HG03045 (cell line): Measurements from ENCODE around the gene CASK.

Experiments
- ATAC-seq: cut with Tn5 transposase; IDR thresholded peaks from one replicate; pipeline ENCODE4 v1.9.1; 2021; ENCODE audit warnings: mild to moderate bottlenecking, moderate library complexity; ENCODE audit not compliant: unreplicated experiment

Gene CASK

GRCh38 chrX:41923211-41923977 lies at the start of gene CASK:
CASK (minus strand) TSS chrX:41923554; CDS start chrX:41922988, 566 bp downstream.
- peak; percentile 90 for ATAC-seq

- no peak for ATAC-seq
These were observed 48.0 kb upstream of the CASK start for GRCh38 chrX:41971346-41971745.

- no peak for ATAC-seq
These were observed 47.1 kb upstream of the CASK start for GRCh38 chrX:41970419-41970818.

- ATAC-seq, result no peak
These were observed 40.0 kb upstream of the CASK start for GRCh38 chrX:41963348-41963747.

GRCh38 chrX:41960142-41960541 lies 36.8 kb upstream of the CASK start:
- ATAC-seq, result no peak

- no peak for ATAC-seq
These were observed 35.5 kb upstream of the CASK start for GRCh38 chrX:41958861-41959260.

GRCh38 chrX:41956027-41956426 lies 32.7 kb upstream of the CASK start:
- ATAC-seq, result no peak

- no peak for ATAC-seq
These were observed 28.7 kb upstream of the CASK start for GRCh38 chrX:41952102-41952501.

GRCh38 chrX:41946989-41947612 lies 23.7 kb upstream of the CASK start:
- no peak for ATAC-seq

- ATAC-seq, result no peak
These were observed 22.9 kb upstream of the CASK start for GRCh38 chrX:41946235-41946634.

GRCh38 chrX:41935832-41936231 lies 12.5 kb upstream of the CASK start:
- ATAC-seq, result no peak

- no peak for ATAC-seq
These were observed 10.2 kb upstream of the CASK start for GRCh38 chrX:41933546-41933945.

- ATAC-seq, result no peak
These were observed 9.5 kb upstream of the CASK start for GRCh38 chrX:41932885-41933284.

- no peak for ATAC-seq
These were observed 8.2 kb upstream of the CASK start for GRCh38 chrX:41931591-41931990.

- no peak for ATAC-seq
These were observed 777 bp upstream of the CASK start for GRCh38 chrX:41923978-41924683.

GRCh38 chrX:41922431-41923151 lies 763 bp downstream of the CASK start:
- ATAC-seq, result no peak

GRCh38 chrX:41921492-41922430 lies 1.6 kb downstream of the CASK start:
- ATAC-seq, result no peak

- ATAC-seq, result no peak
These were observed 3.5 kb downstream of the CASK start for GRCh38 chrX:41919870-41920269.

GRCh38 chrX:41917517-41917916 lies 5.8 kb downstream of the CASK start:
- ATAC-seq, result no peak

- ATAC-seq, result no peak
These were observed 9.9 kb downstream of the CASK start for GRCh38 chrX:41913476-41913875.
